Right kidney (tissue), 1 donor: ENCODE results near the gene ZNF628.

Experiments
- DNase-seq: peaks from one replicate; pipeline ENCODE4 v3.0.0-alpha.2; 2016

The ZNF628 gene

DNA sequence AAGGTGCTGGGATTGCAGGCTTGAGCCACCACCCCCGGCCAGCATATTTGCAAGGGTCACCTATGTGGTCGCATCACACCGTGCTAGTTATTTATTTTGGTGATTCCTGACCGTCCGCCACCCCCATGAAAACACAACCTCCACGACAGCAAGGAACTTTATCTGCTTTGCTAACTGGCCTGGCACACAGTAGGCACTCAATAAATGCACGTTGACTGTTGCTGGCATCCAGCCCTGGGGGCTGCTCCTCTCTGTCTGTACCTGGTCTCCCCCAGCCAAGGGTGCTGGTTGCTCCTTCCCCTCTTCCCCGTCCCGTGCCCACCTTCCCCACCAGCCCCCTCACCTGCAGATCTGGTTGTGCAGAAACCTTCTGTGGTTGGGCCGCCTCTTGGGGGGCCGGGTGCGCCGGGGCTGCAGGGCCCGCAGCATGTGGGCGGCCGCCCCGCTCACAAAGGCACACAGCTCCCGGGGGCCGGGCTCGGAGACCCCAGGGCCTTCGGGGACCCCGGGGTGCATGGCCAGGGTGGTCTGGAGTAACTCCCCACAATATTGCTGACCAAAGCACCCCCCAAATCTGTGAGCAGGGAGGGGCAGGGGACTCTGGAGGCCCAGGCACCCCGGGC is 12.3 kb upstream of the ZNF628 start:
- DNase-seq, result no peak

GRCh38 chr19:55464662-55465054 is 11.8 kb upstream of the ZNF628 start, which contains the start of gene C19orf85:
Gene C19orf85 (minus strand): TSS chr19:55464751. CDS start chr19:55464554, 197 bp downstream.
- no peak for DNase-seq

GRCh38 chr19:55465460-55466240 is 10.8 kb upstream of the ZNF628 start:
- no peak for DNase-seq

GRCh38 chr19:55466241-55466614 is 10.2 kb upstream of the ZNF628 start:
- no peak for DNase-seq

DNA sequence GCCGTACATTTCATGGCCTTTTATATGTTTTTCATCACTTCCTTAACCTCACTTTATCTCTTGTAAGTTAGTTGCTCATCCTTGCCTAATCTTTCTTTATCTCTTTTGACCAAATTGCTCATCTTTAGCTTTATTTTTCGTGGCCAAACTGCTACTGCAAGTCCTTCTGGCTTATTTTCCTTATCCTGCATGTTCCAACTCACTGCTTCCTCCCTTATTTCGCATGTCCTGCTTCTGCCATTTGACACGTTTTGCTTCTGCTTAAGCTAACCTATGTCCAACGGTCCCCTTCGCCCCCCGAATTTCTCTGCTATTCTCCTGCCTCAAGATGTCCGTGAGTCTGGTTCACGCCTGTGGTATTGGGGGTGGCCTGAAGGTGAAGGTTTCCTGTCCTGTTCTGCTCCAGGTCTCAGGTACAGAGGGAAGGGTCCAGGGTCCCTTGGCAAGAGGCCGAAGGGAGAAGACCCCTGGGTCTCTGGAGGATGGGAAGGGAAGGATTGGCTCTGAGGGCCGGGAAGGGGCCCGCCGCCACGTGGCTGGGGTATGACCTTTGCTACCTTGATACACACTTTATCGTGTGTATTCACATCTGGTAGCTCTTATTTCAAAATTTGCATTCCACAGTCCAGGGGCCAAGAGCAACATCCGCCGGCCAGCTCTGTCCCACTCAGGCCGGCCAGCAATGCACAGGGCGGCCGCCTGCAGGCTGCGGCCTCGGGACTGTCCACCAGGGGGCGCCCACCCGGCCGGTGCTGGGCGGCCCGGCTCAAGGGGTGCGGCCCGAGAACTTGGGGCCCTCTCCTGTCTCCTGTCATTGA is 9.0 kb upstream of the ZNF628 start:
- DNase-seq, result peak; percentile 73

DNA sequence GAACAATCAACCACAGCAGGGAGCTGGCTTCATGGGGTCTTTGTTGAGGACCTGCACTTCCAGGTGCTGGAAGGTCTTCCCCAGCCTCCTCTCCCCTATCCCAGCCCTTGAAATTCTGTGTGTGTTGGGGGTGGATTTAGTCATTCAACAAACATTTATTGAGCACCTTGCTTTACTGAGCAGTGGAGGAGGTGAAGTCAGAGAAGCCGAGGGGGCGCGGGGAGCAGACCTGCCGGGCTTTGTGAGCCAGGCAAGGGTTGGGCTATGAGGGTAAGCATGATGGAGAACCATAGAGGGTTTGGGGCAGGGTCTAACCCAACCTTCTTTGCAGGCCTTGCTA is 8.4 kb upstream of the ZNF628 start:
- no peak for DNase-seq

- DNase-seq, result no peak
These were observed 5.2 kb upstream of the ZNF628 start for GRCh38 chr19:55471266-55471665.

GRCh38 chr19:55472463-55472862 is 4.0 kb upstream of the ZNF628 start:
- DNase-seq, result no peak

GRCh38 chr19:55473225-55474012 is 3.0 kb upstream of the ZNF628 start:
- DNase-seq, result no peak

DNA sequence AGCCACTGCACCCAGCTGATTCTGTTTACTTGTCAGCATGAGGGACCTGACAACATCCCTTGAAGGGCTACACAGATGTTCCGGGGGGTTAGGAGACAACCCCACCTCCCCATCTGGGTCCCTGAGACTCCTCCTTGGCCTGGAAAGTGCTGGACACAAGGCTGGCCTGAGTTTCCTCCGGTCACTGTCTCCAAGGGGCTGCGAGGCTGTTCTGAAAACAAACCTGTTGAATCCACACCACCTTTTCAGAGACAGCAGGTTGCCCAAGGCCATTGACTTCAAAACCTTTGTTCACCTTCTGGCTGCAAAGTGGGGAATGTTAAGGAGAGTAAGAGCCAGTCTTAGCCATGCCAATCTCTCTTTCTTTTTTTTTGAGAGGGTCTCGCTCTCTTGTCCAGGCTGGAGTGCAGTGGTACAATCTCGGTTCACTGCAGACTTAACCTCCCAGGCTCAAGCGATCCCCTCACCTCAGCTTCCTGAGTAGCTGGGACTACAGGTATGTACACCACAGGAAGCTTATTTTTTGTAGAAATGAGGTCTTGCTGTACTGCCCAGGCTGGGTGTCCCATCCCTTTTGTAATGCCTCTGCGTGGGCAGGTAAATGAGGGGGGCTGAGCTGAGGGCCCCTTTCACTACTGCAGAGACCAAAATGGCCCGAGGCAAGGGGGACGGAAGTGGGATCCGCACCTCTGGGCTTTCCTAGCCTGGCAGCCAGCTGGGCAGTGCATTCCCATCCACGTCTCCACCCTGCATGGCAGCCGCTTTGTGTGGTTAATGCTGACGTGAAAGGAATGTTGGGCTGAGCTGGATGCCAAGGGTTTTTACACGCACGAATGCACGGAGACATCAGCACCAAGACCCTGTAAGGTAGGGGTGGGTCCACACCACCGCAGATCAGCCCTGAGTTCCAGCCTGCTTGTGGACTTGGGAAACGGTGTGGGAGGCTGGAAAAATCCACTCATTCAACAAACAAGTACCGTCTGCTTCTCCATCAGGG is 1.9 kb upstream of the ZNF628 start:
- DNase-seq, result no peak

- DNase-seq, result no peak
These were observed 1.5 kb downstream of the ZNF628 start for GRCh38 chr19:55477905-55478304.

DNA sequence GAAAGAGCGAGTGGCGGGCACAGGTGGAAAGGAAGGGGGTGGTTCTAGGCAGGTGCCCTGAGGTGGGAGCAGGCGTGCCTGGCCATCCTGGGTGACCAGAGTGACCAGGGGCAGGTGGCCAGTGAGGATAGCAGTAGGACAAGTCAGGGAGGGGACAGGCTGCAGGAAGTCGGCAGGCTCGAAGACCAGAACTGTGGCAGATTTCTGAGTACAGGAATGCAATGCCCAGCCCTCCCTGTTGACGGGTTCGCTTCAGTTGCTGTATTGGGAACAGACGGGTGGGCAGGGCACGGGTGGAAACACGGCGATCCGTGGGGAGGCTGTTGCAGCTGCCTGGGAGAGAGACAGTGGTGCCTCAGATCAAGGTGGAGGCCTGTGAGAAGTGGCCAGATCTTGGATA is 1.9 kb downstream of the ZNF628 start:
- DNase-seq, result no peak

DNA sequence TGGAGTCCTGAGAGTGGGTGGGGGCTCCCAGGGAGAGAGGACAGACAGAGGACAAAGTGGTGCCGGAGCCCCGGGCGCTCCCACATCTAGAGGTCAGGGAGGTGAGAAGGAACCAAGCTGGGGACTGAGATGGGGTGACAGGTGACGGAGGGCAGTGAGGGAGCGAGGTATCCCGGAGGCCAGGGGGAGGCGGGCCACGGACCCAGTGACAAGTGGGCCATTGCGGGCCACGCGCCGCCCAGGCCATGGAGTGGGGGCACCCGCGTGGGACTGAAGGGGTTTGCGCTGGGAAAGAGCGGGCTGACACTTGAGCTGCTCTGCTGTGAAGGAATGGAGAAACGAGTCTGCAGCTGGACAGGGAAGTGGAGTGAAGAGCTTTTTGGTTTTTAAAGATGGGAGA is 2.6 kb downstream of the ZNF628 start:
- no peak for DNase-seq

GRCh38 chr19:55479451-55480230 is 3.2 kb downstream of the ZNF628 start:
- DNase-seq, result no peak

- DNase-seq, result peak; percentile 44
These were observed 4.9 kb downstream of the ZNF628 start for GRCh38 chr19:55481148-55481793.

DNA sequence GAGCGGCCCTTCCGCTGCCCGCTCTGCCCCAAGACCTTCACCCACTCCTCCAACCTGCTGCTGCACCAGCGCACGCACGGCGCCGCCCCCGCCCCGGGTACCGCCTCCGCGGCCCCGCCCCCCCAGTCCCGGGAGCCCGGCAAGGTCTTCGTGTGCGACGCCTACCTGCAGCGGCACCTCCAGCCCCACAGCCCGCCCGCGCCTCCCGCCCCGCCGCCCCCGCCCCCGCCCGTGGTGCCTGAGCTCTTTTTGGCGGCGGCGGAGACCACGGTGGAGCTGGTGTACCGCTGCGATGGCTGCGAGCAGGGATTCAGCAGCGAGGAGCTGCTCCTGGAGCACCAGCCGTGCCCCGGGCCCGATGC is 5.4 kb downstream of the ZNF628 start:
- DNase-seq, result no peak

- no peak for DNase-seq
These were observed 5.9 kb downstream of the ZNF628 start for GRCh38 chr19:55482156-55482961.

DNA sequence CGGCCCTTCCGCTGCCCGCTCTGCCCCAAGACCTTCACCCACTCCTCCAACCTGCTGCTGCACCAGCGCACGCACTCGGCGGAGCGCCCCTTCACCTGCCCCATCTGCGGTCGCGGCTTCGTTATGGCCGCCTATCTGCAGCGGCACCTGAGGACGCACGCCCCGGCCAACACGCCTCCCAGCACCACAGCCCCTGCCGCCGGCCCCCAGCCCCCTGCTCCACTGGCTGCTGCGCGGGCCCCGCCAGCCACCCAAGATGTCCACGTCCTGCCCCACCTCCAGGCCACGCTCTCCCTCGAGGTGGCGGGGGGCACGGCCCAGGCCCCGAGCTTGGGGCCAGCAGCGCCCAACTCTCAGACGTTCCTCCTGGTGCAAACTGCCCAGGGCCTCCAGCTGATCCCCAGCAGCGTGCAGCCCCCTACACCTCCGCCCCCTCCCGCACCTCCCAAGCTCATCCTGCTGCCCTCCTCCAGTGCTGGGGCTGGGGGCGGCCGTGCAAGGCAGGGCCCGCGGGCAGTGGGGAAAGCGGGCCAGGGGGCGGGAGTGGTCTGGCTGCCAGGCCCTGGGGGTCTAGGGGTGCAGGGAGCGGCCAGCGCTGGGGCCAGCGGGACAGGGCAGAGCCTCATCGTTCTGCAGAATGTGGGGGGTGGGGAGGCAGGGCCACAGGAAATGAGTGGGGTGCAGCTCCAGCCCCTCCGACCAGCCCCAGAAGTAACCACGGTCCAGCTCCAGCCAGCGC is 6.7 kb downstream of the ZNF628 start:
- no peak for DNase-seq
